B cell (primary cell): Measurements from ENCODE around the gene PRAMEF1. TPM values are rescaled to one million over a fixed set of nuclear protein-coding genes. Genes with fewer than 3 reads are reported as not detected.
"Not testable (repeated sequence)": the region's sequence is repeated elsewhere in the genome, so short reads cannot be mapped to it uniquely, and the experiment has no call there.

Experiments used
- ATAC-seq: fragments of 200-7000 bp; cut with Tn5 transposase; one replicate; pipeline ENCODE4 v1.10.0; 2021; ENCODE audit warnings: low read depth, mild to moderate bottlenecking, moderate number of reproducible peaks, moderate library complexity
- CTCF ChIA-PET: fragments of 350-600 bp; sonication (Branson Sonifier 250); formaldehyde crosslinking; loops from one replicate; lab custom pipeline; 2021; ENCODE audit warnings: antibody characterized with exemption, inconsistent platforms; lab: Charles Lee
- POLR2A ChIA-PET: fragments of 350-600 bp; sonication (Branson Sonifier 250); formaldehyde crosslinking; loops from one replicate; lab custom pipeline; 2021; ENCODE audit warnings: antibody characterized with exemption; lab: Charles Lee
- DNase-seq: peaks from one replicate; pipeline ENCODE4 v3.0.0; 2013
- H2AFZ ChIP-seq: 2 replicates; pipeline ENCODE4 v1.6.1; 2012; ENCODE audit warnings: mild to moderate bottlenecking, low read depth, low read length; ENCODE audit not compliant: insufficient read depth, poor library complexity, severe bottlenecking
- H3K27ac ChIP-seq, 2 donors: 1 replicate in 1 of 2; 2 replicates in 1 of 2; pipeline ENCODE4 v1.5.1; 2012 to 2013; ENCODE audit warnings: low read length in 2 of 2, mild to moderate bottlenecking in 2 of 2, moderate library complexity in 1 of 2
- H3K27me3 ChIP-seq, 4 experiments: fragments of 200-600 bp in 1 of 4; sonication (generic) in 1 of 4; replicated peaks in 1 of 4; 1 replicate in 2 of 4; 2 replicates in 2 of 4; pipeline versions ENCODE4 v1.6.1 to v1.7.0; 2013 to 2016; ENCODE audit warnings: low read length in 3 of 4, mild to moderate bottlenecking in 2 of 4, mixed read lengths in 1 of 4, moderate library complexity in 1 of 4; ENCODE audit not compliant: insufficient read depth in 4 of 4, control insufficient read depth in 3 of 4; ENCODE audit errors: control extremely low read depth in 1 of 4
- H3K36me3 ChIP-seq, 2 experiments: replicated peaks in 1 of 2; 1 replicate in 1 of 2; 2 replicates in 1 of 2; pipeline versions ENCODE4 v1.6.1 to v1.7.1; 2013; ENCODE audit warnings: low read length in 1 of 2; ENCODE audit not compliant: insufficient read depth in 2 of 2, control insufficient read depth in 1 of 2; ENCODE audit errors: control extremely low read depth in 1 of 2, extremely low read depth in 1 of 2
- H3K4me1 ChIP-seq, 2 donors: fragments of 200-600 bp in 1 of 2; sonication (generic) in 1 of 2; 1 replicate in 1 of 2; 2 replicates in 1 of 2; pipeline versions ENCODE4 v1.5.1 to v1.6.1; 2013 to 2017; ENCODE audit warnings: low read length in 2 of 2; ENCODE audit not compliant: control insufficient read depth in 2 of 2, insufficient read depth in 2 of 2
- H3K4me2 ChIP-seq: replicated peaks from 2 replicates; pipeline ENCODE3; 2012; ENCODE audit warnings: mild to moderate bottlenecking, low read depth, low read length; ENCODE audit not compliant: poor library complexity, severe bottlenecking
- H3K4me3 ChIP-seq, 5 experiments: fragments of 200-600 bp in 1 of 5; sonication (generic) in 1 of 5; 1 replicate in 3 of 5; 2 replicates in 2 of 5; pipeline versions ENCODE4 v1.5.1 to v1.7.0; 2011 to 2016; ENCODE audit warnings: low read length in 4 of 5, mild to moderate bottlenecking in 4 of 5, low read depth in 2 of 5, control low read depth in 1 of 5, moderate library complexity in 1 of 5; ENCODE audit not compliant: insufficient read depth in 1 of 5; ENCODE audit errors: control extremely low read depth in 1 of 5, extremely low read depth in 1 of 5
- H3K79me2 ChIP-seq: fragments of 200-600 bp; sonication (generic); one replicate; pipeline ENCODE4 v1.6.0; 2016; ENCODE audit warnings: low read length; ENCODE audit not compliant: control insufficient read depth, insufficient read depth
- H3K9ac ChIP-seq: fragments of 200-600 bp; sonication (generic); 2 replicates; pipeline ENCODE4 v1.6.1; 2017; ENCODE audit warnings: mild to moderate bottlenecking, low read length, moderate library complexity
- H3K9me3 ChIP-seq, 3 donors: one replicate each; pipeline versions ENCODE4 v1.6.1 to v1.7.1; 2013; ENCODE audit warnings: low read length in 2 of 3; ENCODE audit not compliant: control insufficient read depth in 2 of 3, insufficient read depth in 1 of 3; ENCODE audit errors: control extremely low read depth in 1 of 3
- H4K20me1 ChIP-seq: 2 replicates; pipeline ENCODE4 v1.6.0; 2012; ENCODE audit warnings: mild to moderate bottlenecking, low read length; ENCODE audit not compliant: insufficient read depth, control insufficient read depth, poor library complexity, severe bottlenecking
- H3K27ac Mint-ChIP-seq: one replicate; pipeline ENCODE4 v1.8.0; 2021; ENCODE audit warnings: mixed read lengths
- H3K27me3 Mint-ChIP-seq: one replicate; pipeline ENCODE4 v1.8.0; 2021; ENCODE audit warnings: mixed read lengths
- H3K4me1 Mint-ChIP-seq: one replicate; pipeline ENCODE4 v1.8.0; 2021; ENCODE audit warnings: mixed read lengths
- H3K4me3 Mint-ChIP-seq: one replicate; pipeline ENCODE4 v1.8.0; 2021; ENCODE audit warnings: mixed read lengths
- H3K9me3 Mint-ChIP-seq: one replicate; pipeline ENCODE4 v1.8.0; 2022; ENCODE audit warnings: mixed read lengths; ENCODE audit not compliant: insufficient read depth
- WGBS: methylation state at CpG from one replicate; pipeline ENCODE4 v1.1.5; 2013; ENCODE audit warnings: missing lambda C conversion rate; ENCODE audit not compliant: insufficient coverage; 5-methylcytosine and 5-hydroxymethylcytosine counted together
- intact Hi-C: fragments of 100-400 bp; cut with micrococcal nuclease; formaldehyde crosslinking; loops from one replicate; pipeline ENCODE4 v1.10.0; 2022
- polyA plus RNA-seq: library from polyadenylated mRNA; depleted of rRNA; stranded (reverse); fragments of >200 nt; gene quantifications from 2 replicates; pipeline ENCODE4 v1.2.3, GENCODE V29; 2012
- total RNA-seq, 2 donors: library from RNA; stranded (reverse); fragments of 120-200 nt in 1 of 2; gene quantifications; 1 replicate in 1 of 2; 2 replicates in 1 of 2; pipeline versions ENCODE4 v1.2.3 to v1.2.4, GENCODE V29; 2013 to 2022

Gene PRAMEF1
- total and polyA plus RNA-seq, 2 donors (not counting 1 experiment from before 2014, with no cell fraction given): not detected

- H3K27ac ChIP-seq, H3K9me3 ChIP-seq, H3K4me3 ChIP-seq, H3K36me3 ChIP-seq, H3K4me1 Mint-ChIP-seq, H3K4me3 Mint-ChIP-seq, H3K9ac ChIP-seq, H3K79me2 ChIP-seq, intact Hi-C loops, POLR2A ChIA-PET, H3K27me3 Mint-ChIP-seq, DNase-seq, CTCF ChIA-PET, H4K20me1 ChIP-seq, H3K4me1 ChIP-seq, H3K27ac Mint-ChIP-seq, H3K9me3 Mint-ChIP-seq, H3K4me2 ChIP-seq, H2AFZ ChIP-seq, ATAC-seq, H3K27me3 ChIP-seq: not testable (repeated sequence)
- no CpG with 5 or more reads among the region's 3 CpGs for WGBS
These were observed 40.1 kb downstream of the PRAMEF1 start, which contains the start of gene PRAMEF11 for GRCh38 chr1:12831310-12831709. Gene PRAMEF11, minus strand, starts transcription at chr1:12831410. Its CDS starts 2,621 bp downstream, at chr1:12828789.

- H3K27me3 Mint-ChIP-seq, CTCF ChIA-PET, H3K36me3 ChIP-seq, H3K27ac ChIP-seq, H3K27me3 ChIP-seq, H3K79me2 ChIP-seq, H3K4me2 ChIP-seq, POLR2A ChIA-PET, H3K4me3 Mint-ChIP-seq, H3K9me3 ChIP-seq, H3K4me1 ChIP-seq, H3K4me3 ChIP-seq, H3K27ac Mint-ChIP-seq, H3K4me1 Mint-ChIP-seq, intact Hi-C loops, H3K9ac ChIP-seq, DNase-seq, H2AFZ ChIP-seq, ATAC-seq, H3K9me3 Mint-ChIP-seq, H4K20me1 ChIP-seq: not testable (repeated sequence)
- no CpG with 5 or more reads among the region's 2 CpGs for WGBS
These were observed 42.1 kb downstream of the PRAMEF1 start for GRCh38 chr1:12833251-12833650.

Other genes with a start within 250 kb of the PRAMEF1 start
- gene DHRS3, start 173.2 kb upstream of the PRAMEF1 start, total RNA-seq: 0.29 and 0.37 TPM in 2 replicates
- gene DHRS3, start 173.2 kb upstream of the PRAMEF1 start, polyA plus RNA-seq: 0.37 and 1.4 TPM in 2 replicates
- not detected in 2 replicates for gene AADACL4, start 147.3 kb upstream of the PRAMEF1 start, total RNA-seq
- not detected in 2 replicates for gene AADACL4, start 147.3 kb upstream of the PRAMEF1 start, polyA plus RNA-seq
- not detected in 2 replicates for gene AADACL3, start 75.3 kb upstream of the PRAMEF1 start, total RNA-seq
- gene AADACL3, start 75.3 kb upstream of the PRAMEF1 start, polyA plus RNA-seq: not detected in 2 replicates
- gene CFAP107, start 45.2 kb upstream of the PRAMEF1 start, total RNA-seq: not detected in 2 replicates
- not detected in 2 replicates for gene CFAP107, start 45.2 kb upstream of the PRAMEF1 start, polyA plus RNA-seq
- gene PRAMEF12, start 17.7 kb upstream of the PRAMEF1 start, total RNA-seq: not detected in 2 replicates
- not detected in 2 replicates for gene PRAMEF12, start 17.7 kb upstream of the PRAMEF1 start, polyA plus RNA-seq
- not detected in 2 replicates for gene PRAMEF11, start 40.0 kb downstream of the PRAMEF1 start, total RNA-seq
- not detected in 2 replicates for gene PRAMEF11, start 40.0 kb downstream of the PRAMEF1 start, polyA plus RNA-seq
- gene HNRNPCL1, start 57.3 kb downstream of the PRAMEF1 start, total RNA-seq: not detected in 2 replicates
- not detected in 2 replicates for gene HNRNPCL1, start 57.3 kb downstream of the PRAMEF1 start, polyA plus RNA-seq
- gene PRAMEF2, start 65.7 kb downstream of the PRAMEF1 start, total RNA-seq: not detected in 2 replicates
- gene PRAMEF2, start 65.7 kb downstream of the PRAMEF1 start, polyA plus RNA-seq: not detected in 2 replicates
- gene PRAMEF4, start 94.8 kb downstream of the PRAMEF1 start, total RNA-seq: not detected in 2 replicates
- not detected in 2 replicates for gene PRAMEF4, start 94.8 kb downstream of the PRAMEF1 start, polyA plus RNA-seq
- gene PRAMEF10, start 106.9 kb downstream of the PRAMEF1 start, total RNA-seq: not detected in 2 replicates
- not detected in 2 replicates for gene PRAMEF10, start 106.9 kb downstream of the PRAMEF1 start, polyA plus RNA-seq
- not detected in 2 replicates for gene PRAMEF7, start 125.2 kb downstream of the PRAMEF1 start, total RNA-seq
- not detected in 2 replicates for gene PRAMEF7, start 125.2 kb downstream of the PRAMEF1 start, polyA plus RNA-seq
- gene PRAMEF6, start 156.2 kb downstream of the PRAMEF1 start, total RNA-seq: not detected in 2 replicates
- gene PRAMEF6, start 156.2 kb downstream of the PRAMEF1 start, polyA plus RNA-seq: not detected in 2 replicates